ENCODE results near the gene UBR7.

Gene UBR7

GRCh38 chr14:93175492-93175891 is 31.6 kb upstream of the UBR7 start:
- Mint-ChIP-seq H3K27ac (no peak overlapping the region), H3K4me1 (ENCODE audit: low read depth) (peaks cover 3% of the 10 kb centered on the region), H3K36me3 (ENCODE audit: low read depth) (no peaks in the 10 kb centered on the region), H3K4me3 (no peak overlapping the region), H3K9me3 (no peaks in the 10 kb centered on the region), H3K27me3 (ENCODE audit: low read depth) (no peaks in the 10 kb centered on the region)
- no peak for DNase-seq (ENCODE audit: low spot score)

GRCh38 chr14:93183596-93184317 is 23.3 kb upstream of the UBR7 start:
- H3K27me3 Mint-ChIP-seq (ENCODE audit: low read depth), result no peaks in the 10 kb centered on the region
- peaks cover 25% of the 10 kb centered on the region for H3K36me3 Mint-ChIP-seq (ENCODE audit: low read depth)
- no peak for DNase-seq (ENCODE audit: low spot score)
- H3K4me1 Mint-ChIP-seq (ENCODE audit: low read depth), result peaks cover 31% of the 10 kb centered on the region
- peak overlapping the region; percentile 87 for H3K27ac Mint-ChIP-seq
- peak overlapping the region; percentile 93 for H3K4me3 Mint-ChIP-seq
- H3K9me3 Mint-ChIP-seq, result no peaks in the 10 kb centered on the region

GRCh38 chr14:93184391-93185348 is 22.4 kb upstream of the UBR7 start, which contains the start of the genes LYSET and MOAP1:
TSS of gene LYSET (plus strand) at chr14:93185317. CDS start at chr14:93185406, 89 bp downstream.
TSS of gene MOAP1 (minus strand) at chr14:93184897. CDS start at chr14:93184242, 655 bp downstream.
- Mint-ChIP-seq H3K9me3 (no peaks in the 10 kb centered on the region), H3K27me3 (ENCODE audit: low read depth) (no peaks in the 10 kb centered on the region), H3K4me3 (peak within 1 kb of the TSS; percentile 94), H3K36me3 (ENCODE audit: low read depth) (peaks cover 25% of the 10 kb centered on the region), H3K4me1 (ENCODE audit: low read depth) (peaks cover 30% of the 10 kb centered on the region), H3K27ac (peak within 1 kb of the TSS; percentile 92)
- peak; percentile 90 for DNase-seq (ENCODE audit: low spot score)

GRCh38 chr14:93185349-93185720 is 21.7 kb upstream of the UBR7 start:
- DNase-seq (ENCODE audit: low spot score), result no peak
- H3K27ac Mint-ChIP-seq, result peak overlapping the region; percentile 92
- H3K36me3 Mint-ChIP-seq (ENCODE audit: low read depth), result peaks cover 25% of the 10 kb centered on the region
- H3K4me3 Mint-ChIP-seq, result peak overlapping the region; percentile 94
- H3K4me1 Mint-ChIP-seq (ENCODE audit: low read depth), result peaks cover 30% of the 10 kb centered on the region
- H3K9me3 Mint-ChIP-seq, result no peaks in the 10 kb centered on the region
- H3K27me3 Mint-ChIP-seq (ENCODE audit: low read depth), result no peaks in the 10 kb centered on the region

- Mint-ChIP-seq H3K36me3 (ENCODE audit: low read depth) (peaks cover 25% of the 10 kb centered on the region), H3K4me1 (ENCODE audit: low read depth) (peaks cover 30% of the 10 kb centered on the region), H3K27me3 (ENCODE audit: low read depth) (no peaks in the 10 kb centered on the region), H3K4me3 (peak overlapping the region; percentile 58), H3K9me3 (no peaks in the 10 kb centered on the region), H3K27ac (no peak overlapping the region)
- DNase-seq (ENCODE audit: low spot score), result no peak
Observed at GRCh38 chr14:93186466-93186865, 20.6 kb upstream of the UBR7 start.

- no peaks in the 10 kb centered on the region for H3K9me3 Mint-ChIP-seq
- no peaks in the 10 kb centered on the region for H3K27me3 Mint-ChIP-seq (ENCODE audit: low read depth)
- H3K4me1 Mint-ChIP-seq (ENCODE audit: low read depth), result peaks cover 29% of the 10 kb centered on the region
- no peak for DNase-seq (ENCODE audit: low spot score)
- no peak overlapping the region for H3K4me3 Mint-ChIP-seq
- no peak overlapping the region for H3K27ac Mint-ChIP-seq
- peaks cover 21% of the 10 kb centered on the region for H3K36me3 Mint-ChIP-seq (ENCODE audit: low read depth)
Observed at GRCh38 chr14:93186956-93187355, 20.1 kb upstream of the UBR7 start.

GRCh38 chr14:93195316-93195999 is 11.6 kb upstream of the UBR7 start:
- Mint-ChIP-seq H3K36me3 (ENCODE audit: low read depth) (peaks cover 5% of the 10 kb centered on the region), H3K27me3 (ENCODE audit: low read depth) (no peaks in the 10 kb centered on the region), H3K9me3 (no peaks in the 10 kb centered on the region), H3K27ac (no peak overlapping the region), H3K4me3 (no peak overlapping the region), H3K4me1 (ENCODE audit: low read depth) (no peaks in the 10 kb centered on the region)
- no peak for DNase-seq (ENCODE audit: low spot score)

- no peak overlapping the region for H3K4me3 Mint-ChIP-seq
- DNase-seq (ENCODE audit: low spot score), result no peak
- H3K36me3 Mint-ChIP-seq (ENCODE audit: low read depth), result peaks cover 8% of the 10 kb centered on the region
- H3K27me3 Mint-ChIP-seq (ENCODE audit: low read depth), result no peaks in the 10 kb centered on the region
- no peaks in the 10 kb centered on the region for H3K9me3 Mint-ChIP-seq
- H3K4me1 Mint-ChIP-seq (ENCODE audit: low read depth), result peaks cover 3% of the 10 kb centered on the region
- H3K27ac Mint-ChIP-seq, result no peak overlapping the region
Observed at GRCh38 chr14:93199031-93199430, 8.0 kb upstream of the UBR7 start.

- Mint-ChIP-seq H3K27me3 (ENCODE audit: low read depth) (no peaks in the 10 kb centered on the region), H3K36me3 (ENCODE audit: low read depth) (peaks cover 15% of the 10 kb centered on the region), H3K4me3 (no peak overlapping the region), H3K27ac (no peak overlapping the region), H3K4me1 (ENCODE audit: low read depth) (peaks cover 15% of the 10 kb centered on the region), H3K9me3 (no peaks in the 10 kb centered on the region)
- DNase-seq (ENCODE audit: low spot score), result no peak
Observed at GRCh38 chr14:93200553-93200952, 6.5 kb upstream of the UBR7 start.

- H3K27ac Mint-ChIP-seq, result no peak overlapping the region
- peaks cover 17% of the 10 kb centered on the region for H3K36me3 Mint-ChIP-seq (ENCODE audit: low read depth)
- DNase-seq (ENCODE audit: low spot score), result no peak
- H3K4me3 Mint-ChIP-seq, result no peak overlapping the region
- peaks cover 21% of the 10 kb centered on the region for H3K4me1 Mint-ChIP-seq (ENCODE audit: low read depth)
- H3K27me3 Mint-ChIP-seq (ENCODE audit: low read depth), result no peaks in the 10 kb centered on the region
- H3K9me3 Mint-ChIP-seq, result no peaks in the 10 kb centered on the region
Observed at GRCh38 chr14:93201155-93201704, 5.8 kb upstream of the UBR7 start.

- H3K9me3 Mint-ChIP-seq, result no peaks in the 10 kb centered on the region
- no peaks in the 10 kb centered on the region for H3K27me3 Mint-ChIP-seq (ENCODE audit: low read depth)
- H3K36me3 Mint-ChIP-seq (ENCODE audit: low read depth), result peaks cover 27% of the 10 kb centered on the region
- peaks cover 33% of the 10 kb centered on the region for H3K4me1 Mint-ChIP-seq (ENCODE audit: low read depth)
- peak overlapping the region; percentile 86 for H3K4me3 Mint-ChIP-seq
- H3K27ac Mint-ChIP-seq, result peak overlapping the region; percentile 92
- peak; percentile 24 for DNase-seq (ENCODE audit: low spot score)
Observed at GRCh38 chr14:93207468-93208308, 632 bp downstream of the UBR7 start.

- Mint-ChIP-seq H3K27ac (no peak overlapping the region), H3K9me3 (no peaks in the 10 kb centered on the region), H3K27me3 (ENCODE audit: low read depth) (no peaks in the 10 kb centered on the region), H3K36me3 (ENCODE audit: low read depth) (peaks cover 33% of the 10 kb centered on the region), H3K4me3 (no peak overlapping the region), H3K4me1 (ENCODE audit: low read depth) (peaks cover 12% of the 10 kb centered on the region)
- no peak for DNase-seq (ENCODE audit: low spot score)
Observed at GRCh38 chr14:93212432-93212831, 5.4 kb downstream of the UBR7 start.

GRCh38 chr14:93214598-93214997 is 7.5 kb downstream of the UBR7 start:
- DNase-seq (ENCODE audit: low spot score), result no peak
- Mint-ChIP-seq H3K4me1 (ENCODE audit: low read depth) (peaks cover 3% of the 10 kb centered on the region), H3K4me3 (no peak overlapping the region), H3K36me3 (ENCODE audit: low read depth) (peaks cover 37% of the 10 kb centered on the region), H3K27me3 (ENCODE audit: low read depth) (no peaks in the 10 kb centered on the region), H3K9me3 (no peaks in the 10 kb centered on the region), H3K27ac (no peak overlapping the region)
